ENCODE measurements around the gene RIT2.
A peak's percentile ranks its signal among the peaks of the same experiment; 100 is the strongest.

RIT2 gene

GRCh38 chr18:42850174-42851083, 265.1 kb downstream of the RIT2 start (continued):
- TF ChIP-seq ZNF529 (tag by site-specific recombination; IDR thresholded peaks at IDR 0.05; ENCODE audit: insufficient replicate concordance), result no peak
- no peak for TF ChIP-seq ZNF677 (tag by site-specific recombination; IDR thresholded peaks at IDR 0.05)
- no peak for TF ChIP-seq ZNF530 (tag by site-specific recombination; IDR thresholded peaks at IDR 0.05; ENCODE audit: low read depth)
- peak; percentile 100 for TF ChIP-seq ZNF843 (tag by site-specific recombination; IDR thresholded peaks at IDR 0.05)
- TF ChIP-seq ZNF366 (tag by site-specific recombination; conservative IDR thresholded peaks at IDR 0.05), result peak; percentile 83
- no peak for TF ChIP-seq HIC1 (tag by site-specific recombination; IDR thresholded peaks at IDR 0.05)
- no peak for TF ChIP-seq ZNF426 (tag by site-specific recombination; IDR thresholded peaks at IDR 0.05)
- no peak for TF ChIP-seq ZNF157 (tag by site-specific recombination; IDR thresholded peaks at IDR 0.05)
- 0 out of 2 replicates have a peak, but pooled peaks have one; percentile 40 for TF ChIP-seq ZBTB10 (tag by site-specific recombination; IDR thresholded peaks at IDR 0.05)
- no peak for TF ChIP-seq ZSCAN5A (tag by site-specific recombination; IDR thresholded peaks at IDR 0.05)
- no peak; the same call in 1 of the 2 replicates for TF ChIP-seq ZNF558 (tag by site-specific recombination; IDR thresholded peaks at IDR 0.05)
- peak; percentile 59; the same call in 1 of the 2 replicates for TF ChIP-seq ZNF513 (tag by site-specific recombination; IDR thresholded peaks at IDR 0.05)
- TF ChIP-seq YY1 (tag by site-specific recombination; IDR thresholded peaks at IDR 0.05), result 0 out of 2 replicates have a peak, but pooled peaks have one; percentile 50
- peak; percentile 93 for TF ChIP-seq TCF7L2 (IDR thresholded peaks at IDR 0.05; ENCODE audit: borderline replicate concordance, low read depth, low read length)
- TF ChIP-seq ZNF146 (tag by site-specific recombination; IDR thresholded peaks at IDR 0.05), result peak; percentile 27; the same call in 1 of the 2 replicates
- TF ChIP-seq ZNF768 (tag by site-specific recombination; IDR thresholded peaks at IDR 0.05), result no peak
- TF ChIP-seq SALL2 (tag by site-specific recombination; IDR thresholded peaks at IDR 0.05; ENCODE audit: borderline replicate concordance), result no peak
- peak; percentile 36; the same call in 1 of the 2 replicates for TF ChIP-seq GLIS2 (tag by site-specific recombination; IDR thresholded peaks at IDR 0.05)
- no peak for TF ChIP-seq HOXC10 (CRISPR knock-in tag; IDR thresholded peaks at IDR 0.05)
- no peak for TF ChIP-seq ZFP41 (tag by site-specific recombination; IDR thresholded peaks at IDR 0.05; ENCODE audit: borderline replicate concordance)
- TF ChIP-seq ZNF416 (tag by site-specific recombination; IDR thresholded peaks at IDR 0.05), result no peak
- no peak for TF ChIP-seq ZNF26 (tag by site-specific recombination; IDR thresholded peaks at IDR 0.05)
- no peak for TF ChIP-seq ZBTB49 (tag by site-specific recombination; IDR thresholded peaks at IDR 0.05; ENCODE audit: low read depth)
- peak; percentile 50; the same call in 1 of the 2 replicates for TF ChIP-seq ZNF692 (tag by site-specific recombination; IDR thresholded peaks at IDR 0.05)
- TF ChIP-seq OVOL3 (tag by site-specific recombination; IDR thresholded peaks at IDR 0.05), result peak; percentile 97
